Renal cortical epithelial cell (primary cell): ENCODE measurements around the gene LASP1. TPM values are rescaled to one million over a fixed set of nuclear protein-coding genes. Genes with fewer than 3 reads are reported as not detected.
"Not testable (repeated sequence)": the region's sequence is repeated elsewhere in the genome, so short reads cannot be mapped to it uniquely, and the experiment has no call there.

Experiments used
- DNase-seq: peaks from one replicate; pipeline ENCODE4 v3.0.0-alpha.2; 2011; ENCODE audit warnings: low read depth
- total RNA-seq: library from RNA; depleted of rRNA; stranded (reverse); fragments of >200 nt; gene quantifications from 2 replicates; pipeline ENCODE4 v1.2.3, GENCODE V29; 2014

Gene LASP1
- total RNA-seq, 1 donor from 2014 or later = 272 TPM

- no peak for DNase-seq
Observed at GRCh38 chr17:38906460-38907228, 36.8 kb downstream of the LASP1 start.

DNA sequence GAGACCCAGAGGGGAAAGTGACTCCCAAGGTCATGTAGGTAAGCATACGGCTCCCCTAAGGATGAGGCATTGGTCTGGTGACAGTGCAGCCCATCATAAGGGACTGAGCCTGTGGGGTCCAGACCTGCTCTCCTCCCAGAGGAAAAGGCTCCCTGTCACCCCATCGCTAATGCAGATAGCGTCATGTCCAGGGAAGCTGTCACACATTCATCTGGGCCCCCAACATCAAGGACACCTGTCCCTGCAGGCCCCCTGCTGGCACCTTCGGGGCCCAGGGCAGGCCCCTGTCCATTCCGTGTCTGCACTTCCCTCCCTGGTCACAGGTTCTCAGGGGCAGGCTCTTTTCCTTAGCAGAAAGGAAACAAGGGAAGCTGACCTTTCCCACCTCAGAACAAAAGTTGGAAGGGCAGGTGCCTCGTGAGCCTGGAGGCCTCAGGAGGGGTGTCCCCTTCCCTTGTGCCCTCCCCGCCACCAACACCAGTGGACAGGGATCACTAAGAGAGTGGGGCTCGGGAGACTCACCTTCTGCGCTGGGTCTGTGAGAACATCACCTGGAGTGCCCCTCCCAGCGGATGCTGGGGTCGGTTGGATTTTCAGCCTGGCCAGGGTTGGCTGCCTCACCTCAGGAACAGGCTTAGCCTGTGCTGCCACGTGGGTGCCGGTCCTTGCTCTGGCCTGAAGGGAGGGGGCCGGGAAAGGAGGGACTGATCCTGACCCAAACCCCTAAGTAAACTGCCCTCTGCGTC lies 38.2 kb downstream of the LASP1 start:
- no peak for DNase-seq

- no peak for DNase-seq
Observed at GRCh38 chr17:38908676-38909181, 38.9 kb downstream of the LASP1 start.

DNA sequence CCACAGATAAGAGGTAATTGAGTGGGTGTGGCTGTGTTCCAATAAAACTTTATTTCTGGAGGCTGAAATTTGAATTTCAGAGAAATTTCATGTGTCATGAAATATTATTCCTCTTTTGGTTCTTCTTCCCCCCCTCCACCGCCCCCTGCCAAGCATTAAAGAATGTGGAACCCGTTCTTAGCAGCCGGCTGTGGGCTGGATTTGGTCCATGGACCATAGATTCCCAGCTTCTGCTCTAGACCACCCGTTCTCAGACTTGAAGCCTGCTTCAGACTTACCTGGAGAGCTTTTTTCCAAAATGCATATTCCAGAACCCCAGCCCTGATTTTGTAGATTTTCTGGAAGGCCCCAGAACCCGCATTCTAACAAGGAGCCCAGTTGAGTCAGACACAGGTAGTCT lies 40.5 kb downstream of the LASP1 start:
- DNase-seq = no peak

- DNase-seq = no peak
Observed at GRCh38 chr17:38911081-38911730, 41.3 kb downstream of the LASP1 start.

GRCh38 chr17:38911731-38912081 lies 41.8 kb downstream of the LASP1 start:
- not testable (repeated sequence) for DNase-seq

DNA sequence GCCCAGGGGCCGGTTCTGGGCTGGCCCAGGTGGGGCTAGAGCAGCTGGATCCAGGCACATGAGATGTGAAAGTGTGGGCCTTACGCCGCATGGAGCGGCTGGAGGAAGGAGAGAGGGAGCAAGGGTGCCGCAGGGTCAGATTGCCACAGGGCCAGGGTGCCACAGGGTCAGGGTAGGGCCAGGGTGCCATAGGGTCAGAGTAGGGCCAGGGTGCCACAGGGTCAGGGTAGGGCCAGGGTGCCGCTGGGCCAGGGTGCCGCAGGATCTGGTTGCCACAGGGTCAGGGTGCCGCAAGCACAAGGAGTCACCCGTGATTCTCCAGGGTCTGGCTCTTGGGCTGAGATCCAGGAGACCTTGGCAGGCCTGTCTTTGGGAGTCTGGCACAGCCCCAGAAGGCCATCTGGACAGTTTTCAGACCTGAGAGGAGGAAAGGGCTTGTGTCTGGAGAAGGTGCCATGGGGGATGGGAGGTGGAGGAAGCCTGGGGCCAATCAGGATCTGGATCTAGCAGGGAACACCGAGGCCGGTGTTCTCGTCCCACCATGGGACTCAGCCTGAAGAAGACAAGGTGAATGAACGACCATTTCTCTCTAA lies 42.5 kb downstream of the LASP1 start:
- DNase-seq = no peak

- no peak for DNase-seq
Observed at GRCh38 chr17:38914741-38915638, 45.1 kb downstream of the LASP1 start.

- DNase-seq = no peak
Observed at GRCh38 chr17:38915639-38915995, 45.8 kb downstream of the LASP1 start.

DNA sequence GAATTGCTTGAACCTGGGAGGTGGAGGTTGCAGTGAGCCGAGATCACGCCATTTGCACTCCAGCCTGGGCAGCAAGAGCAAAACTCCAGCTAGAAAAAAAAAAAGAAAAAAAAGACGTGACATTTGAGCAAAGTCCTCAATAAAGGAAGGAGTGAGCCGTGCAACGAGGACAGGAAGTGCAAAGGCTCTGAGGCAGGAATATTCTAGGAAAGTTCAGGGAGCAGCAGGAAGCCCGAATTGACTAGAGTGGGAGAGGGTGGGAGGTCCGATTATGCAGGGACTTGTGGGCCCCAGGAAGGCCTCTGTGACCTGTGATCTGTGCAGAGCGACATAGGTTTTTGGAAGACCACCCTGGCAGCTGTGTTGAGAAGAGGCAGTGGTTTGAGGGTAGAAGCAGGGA lies 46.9 kb downstream of the LASP1 start:
- no peak for DNase-seq

- no peak for DNase-seq
Observed at GRCh38 chr17:38917259-38917658, 47.4 kb downstream of the LASP1 start.

GRCh38 chr17:38918129-38918913 lies 48.5 kb downstream of the LASP1 start:
- DNase-seq = no peak

GRCh38 chr17:38918916-38919315 lies 49.1 kb downstream of the LASP1 start:
- DNase-seq = no peak

- DNase-seq = no peak
Observed at GRCh38 chr17:38919316-38920078, 49.6 kb downstream of the LASP1 start.

DNA sequence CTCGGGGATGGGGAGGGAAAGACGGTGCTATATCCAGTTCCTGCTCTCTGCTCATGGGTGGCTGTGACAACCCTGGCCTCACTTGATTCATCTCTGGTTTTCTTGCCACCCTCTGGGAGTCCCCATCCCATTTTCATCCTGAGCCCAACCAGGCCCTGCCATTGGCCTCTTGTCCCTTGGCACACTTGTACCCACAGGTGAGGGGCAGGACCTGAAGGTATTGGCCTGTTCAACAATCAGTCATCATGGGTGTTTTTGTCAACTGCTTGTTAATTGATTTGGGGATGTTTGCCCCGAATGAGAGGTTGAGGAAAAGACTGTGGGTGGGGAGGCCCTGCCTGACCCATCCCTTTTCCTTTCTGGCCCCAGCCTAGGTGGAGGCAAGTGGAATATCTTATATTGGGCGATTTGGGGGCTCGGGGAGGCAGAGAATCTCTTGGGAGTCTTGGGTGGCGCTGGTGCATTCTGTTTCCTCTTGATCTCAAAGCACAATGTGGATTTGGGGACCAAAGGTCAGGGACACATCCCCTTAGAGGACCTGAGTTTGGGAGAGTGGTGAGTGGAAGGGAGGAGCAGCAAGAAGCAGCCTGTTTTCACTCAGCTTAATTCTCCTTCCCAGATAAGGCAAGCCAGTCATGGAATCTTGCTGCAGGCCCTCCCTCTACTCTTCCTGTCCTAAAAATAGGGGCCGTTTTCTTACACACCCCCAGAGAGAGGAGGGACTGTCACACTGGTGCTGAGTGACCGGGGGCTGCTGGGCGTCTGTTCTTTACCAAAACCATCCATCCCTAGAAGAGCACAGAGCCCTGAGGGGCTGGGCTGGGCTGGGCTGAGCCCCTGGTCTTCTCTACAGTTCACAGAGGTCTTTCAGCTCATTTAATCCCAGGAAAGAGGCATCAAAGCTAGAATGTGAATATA lies 50.8 kb downstream of the LASP1 start:
- no peak for DNase-seq

- DNase-seq = no peak
Observed at GRCh38 chr17:38921756-38922411, 52.0 kb downstream of the LASP1 start.

DNA sequence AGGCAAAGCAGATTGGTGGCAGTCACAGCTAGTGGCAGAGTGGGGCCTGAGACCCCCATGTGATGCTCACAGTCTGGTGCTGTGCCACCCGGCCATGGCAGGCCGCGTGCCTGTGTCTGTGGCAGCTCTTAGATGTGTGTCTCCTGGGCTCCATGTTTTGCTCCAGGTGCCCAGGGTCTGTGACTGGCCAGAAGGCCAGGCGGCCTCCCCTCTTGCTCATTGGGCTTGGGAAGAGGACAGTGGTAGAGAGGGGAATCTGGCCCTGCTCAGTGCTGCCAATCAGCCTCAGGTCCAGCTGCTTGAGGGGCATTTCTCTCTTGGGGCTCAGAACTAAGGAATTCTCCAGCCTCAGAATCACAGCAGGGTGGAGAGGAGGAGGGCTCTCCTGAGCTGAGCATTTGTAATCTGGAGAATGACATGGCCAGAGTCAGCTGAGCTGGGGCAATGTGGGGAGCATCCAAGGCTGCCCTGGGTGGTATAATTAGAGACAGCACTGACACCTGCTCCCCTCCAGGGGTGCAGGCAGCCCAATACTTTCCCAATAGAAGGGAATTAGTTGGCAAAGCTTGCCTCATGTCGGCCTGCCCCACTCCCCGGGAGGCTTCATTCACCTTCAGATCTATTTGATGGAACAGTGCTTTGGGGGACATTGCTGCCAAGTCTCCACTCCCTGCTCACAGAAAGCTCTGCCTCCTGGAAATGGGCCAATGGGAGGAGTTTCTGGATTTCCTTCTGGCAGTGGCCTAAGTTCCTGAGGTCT lies 52.9 kb downstream of the LASP1 start:
- DNase-seq = peak; percentile 61
